Activated CD4-positive, alpha-beta T cell treated with anti-CD3 and anti-CD28 coated beads for 4 hours (primary cell): ENCODE results near the gene ZWINT.

Experiments used
- DNase-seq, 2 donors: peaks; one replicate each; pipeline ENCODE4 v3.0.0-alpha.2; 2020

Gene ZWINT

GRCh38 chr10:56360967-56361612 lies at the start of gene ZWINT:
ZWINT (minus strand) TSS chr10:56361259; CDS start chr10:56361236, 23 bp downstream.
- peak; percentile 88 to 91 for DNase-seq

GRCh38 chr10:56383806-56384205 lies 22.7 kb upstream of the ZWINT start:
- no peak for DNase-seq

- DNase-seq, result no peak
Observed at GRCh38 chr10:56370217-56371113, 9.4 kb upstream of the ZWINT start.

GRCh38 chr10:56360583-56360966 lies 484 bp downstream of the ZWINT start:
- DNase-seq, result no peak

GRCh38 chr10:56359837-56360236 lies 1.2 kb downstream of the ZWINT start:
- DNase-seq, result no peak

- DNase-seq, result no peak
Observed at GRCh38 chr10:56357018-56357417, 4.0 kb downstream of the ZWINT start.

- DNase-seq, result no peak
Observed at GRCh38 chr10:56351909-56352630, 9.0 kb downstream of the ZWINT start.

GRCh38 chr10:56349611-56350010 lies 11.4 kb downstream of the ZWINT start:
- no peak for DNase-seq

- no peak for DNase-seq
Observed at GRCh38 chr10:56348101-56348500, 13.0 kb downstream of the ZWINT start.

- DNase-seq, result no peak
Observed at GRCh38 chr10:56346845-56347415, 14.1 kb downstream of the ZWINT start.

- no peak for DNase-seq
Observed at GRCh38 chr10:56341612-56342011, 19.4 kb downstream of the ZWINT start.

- no peak for DNase-seq
Observed at GRCh38 chr10:56329961-56330360, 31.1 kb downstream of the ZWINT start.

GRCh38 chr10:56327118-56327517 lies 33.9 kb downstream of the ZWINT start:
- DNase-seq, result no peak

- DNase-seq, result no peak
Observed at GRCh38 chr10:56319386-56319785, 41.7 kb downstream of the ZWINT start.

GRCh38 chr10:56318816-56319215 lies 42.2 kb downstream of the ZWINT start:
- no peak for DNase-seq

GRCh38 chr10:56317603-56318002 lies 43.5 kb downstream of the ZWINT start:
- DNase-seq, result no peak

GRCh38 chr10:56316603-56317002 lies 44.5 kb downstream of the ZWINT start:
- DNase-seq, result no peak
